GM19351 (cell line): Measurements from ENCODE around the gene WDR74.

Experiments used
- ATAC-seq: cut with Tn5 transposase; IDR thresholded peaks from one replicate; pipeline ENCODE4 v1.9.1; 2021; ENCODE audit warnings: mild to moderate bottlenecking, moderate library complexity; ENCODE audit not compliant: unreplicated experiment

WDR74 gene

DNA sequence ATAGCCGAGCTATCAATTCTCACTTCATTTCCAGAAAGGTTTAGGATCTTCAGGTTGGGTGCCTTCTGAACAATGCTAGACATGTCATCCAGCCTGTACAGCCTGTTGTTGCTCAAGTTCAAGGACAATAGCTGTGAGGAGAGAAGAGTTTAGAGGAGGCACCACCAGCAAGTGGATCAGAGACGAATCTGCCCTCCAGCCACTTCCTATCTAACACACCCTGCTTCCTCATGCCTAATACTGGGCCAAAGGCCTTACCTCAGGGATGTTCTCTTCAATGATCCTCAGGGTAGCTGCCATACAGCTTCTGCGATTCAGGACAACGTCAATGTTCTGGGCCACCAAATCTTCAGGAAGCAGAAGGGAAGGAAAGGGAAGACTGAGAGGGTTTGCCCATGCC is 38.3 kb downstream of the WDR74 start:
- no peak for ATAC-seq

DNA sequence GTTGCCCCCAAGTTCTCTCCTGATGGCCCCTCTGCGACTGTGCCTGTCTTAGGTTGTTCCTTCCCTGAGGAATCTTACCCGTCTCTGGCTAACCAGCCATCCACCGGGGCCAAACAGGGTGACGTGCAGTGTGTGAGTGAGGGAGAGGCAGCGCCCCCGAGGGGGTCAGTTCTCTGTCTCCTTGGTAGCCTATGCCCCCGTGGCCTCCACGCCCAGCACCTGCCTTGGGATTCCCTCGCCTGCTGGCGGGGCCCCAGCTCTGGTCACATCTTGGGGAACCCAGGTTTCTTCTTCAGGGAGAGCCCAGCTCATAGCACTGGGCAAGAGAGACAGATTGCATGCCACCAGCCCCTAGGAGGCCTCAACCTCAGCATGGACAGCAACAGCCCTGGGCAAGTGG is 39.9 kb downstream of the WDR74 start:
- no peak for ATAC-seq

DNA sequence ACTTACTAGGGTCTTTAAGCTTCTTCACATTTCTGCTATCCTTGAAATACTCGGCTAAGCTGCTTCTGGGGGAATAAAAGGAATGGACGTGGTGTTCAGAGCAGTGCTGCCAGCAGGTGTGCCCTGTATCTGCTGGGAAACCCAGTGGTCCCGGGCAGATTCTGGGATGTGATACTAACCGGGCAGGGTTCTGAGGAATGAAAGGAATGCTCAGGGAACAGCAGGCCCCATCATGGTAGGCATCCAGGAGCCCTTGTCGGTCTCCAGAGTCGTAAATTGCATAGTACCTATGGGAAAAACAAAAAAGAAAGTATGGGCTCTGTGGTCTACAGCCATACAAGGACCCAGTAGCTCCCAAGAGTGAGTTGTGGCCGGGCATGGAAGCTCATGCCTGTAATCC is 43.1 kb downstream of the WDR74 start:
- ATAC-seq, result no peak

DNA sequence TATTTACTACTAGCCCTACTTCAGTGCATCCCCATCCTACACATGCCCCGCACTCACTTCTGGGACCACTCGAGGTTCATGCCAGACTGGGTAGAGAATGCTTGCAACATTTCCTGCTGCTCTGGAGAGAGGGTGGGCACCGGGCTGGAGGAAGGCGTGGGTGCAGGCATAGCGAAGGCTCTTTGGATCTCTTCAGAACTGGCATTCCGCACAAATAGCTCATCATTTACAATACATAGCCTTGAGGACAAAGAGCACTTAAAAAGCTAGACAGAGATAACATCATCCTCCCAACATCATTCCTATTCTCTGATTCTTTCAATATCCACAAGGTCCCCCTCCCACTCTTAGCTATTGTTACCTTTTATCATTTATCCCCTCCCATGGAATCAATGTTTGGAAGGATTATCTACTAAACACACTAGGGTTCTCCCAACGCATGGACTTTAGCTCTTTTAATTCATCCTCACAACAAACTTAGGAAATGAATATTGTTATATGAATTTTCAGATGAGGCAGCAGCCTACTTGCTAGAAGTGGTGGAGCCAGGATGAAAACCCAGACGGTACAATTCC is 45.1 kb downstream of the WDR74 start:
- no peak for ATAC-seq

DNA sequence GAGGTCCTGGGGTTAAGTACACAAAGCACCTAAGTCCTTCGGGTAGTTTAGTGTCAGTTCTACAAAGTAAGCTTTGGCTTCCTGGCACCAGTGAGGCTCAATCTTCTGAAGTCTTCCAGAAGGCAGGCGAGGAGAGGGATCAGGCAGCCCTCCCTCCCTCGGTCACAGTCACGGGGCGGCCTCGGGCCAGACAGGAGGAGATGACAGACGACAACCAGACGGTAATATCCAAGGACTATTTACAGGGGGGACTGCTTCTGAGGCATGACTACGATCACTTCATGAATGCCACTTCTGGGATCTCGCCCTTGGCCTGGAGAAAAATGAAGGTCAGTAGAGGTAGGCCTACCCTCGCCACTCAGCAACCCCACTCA is 47.2 kb downstream of the WDR74 start:
- no peak for ATAC-seq

DNA sequence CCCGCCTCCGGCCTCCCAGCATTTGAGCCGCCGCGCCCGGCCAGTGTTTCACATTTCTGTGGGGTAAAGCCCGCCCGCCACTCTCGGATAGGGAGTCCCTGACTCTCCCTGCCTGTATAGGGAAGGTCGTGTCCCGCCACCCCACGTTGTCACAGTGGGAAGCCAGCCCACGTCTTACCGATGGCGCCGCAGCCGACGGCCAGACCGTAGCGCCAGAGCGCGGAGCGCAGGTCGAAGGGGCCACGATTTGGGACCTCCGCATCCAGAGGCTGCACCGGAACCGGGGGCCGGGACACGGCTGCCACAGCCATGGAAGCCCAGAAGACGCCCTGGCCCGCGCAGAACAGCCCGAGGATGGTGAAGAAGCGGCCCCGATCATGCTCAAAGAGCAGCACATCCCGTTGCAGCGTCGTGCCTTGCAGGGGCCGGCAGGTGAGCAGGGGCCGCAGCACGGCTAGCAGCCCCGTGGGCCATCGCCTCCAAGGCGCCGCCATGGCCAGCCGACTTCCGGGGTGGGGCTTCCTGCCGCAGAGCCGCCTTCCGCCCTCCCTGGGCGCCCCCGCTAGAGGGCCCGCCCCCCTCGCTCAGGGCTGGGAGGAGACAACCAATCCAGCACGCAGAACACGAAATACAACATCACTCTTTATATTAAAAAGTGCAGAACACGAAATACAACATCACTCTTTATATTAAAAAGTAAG is 47.7 kb downstream of the WDR74 start, which contains the start of gene TMEM223:
Gene TMEM223 (minus strand): TSS at position 506 of the 701 bp plus-strand sequence. CDS start 12 bp downstream, at position 494.
- peak; percentile 74 for ATAC-seq

DNA sequence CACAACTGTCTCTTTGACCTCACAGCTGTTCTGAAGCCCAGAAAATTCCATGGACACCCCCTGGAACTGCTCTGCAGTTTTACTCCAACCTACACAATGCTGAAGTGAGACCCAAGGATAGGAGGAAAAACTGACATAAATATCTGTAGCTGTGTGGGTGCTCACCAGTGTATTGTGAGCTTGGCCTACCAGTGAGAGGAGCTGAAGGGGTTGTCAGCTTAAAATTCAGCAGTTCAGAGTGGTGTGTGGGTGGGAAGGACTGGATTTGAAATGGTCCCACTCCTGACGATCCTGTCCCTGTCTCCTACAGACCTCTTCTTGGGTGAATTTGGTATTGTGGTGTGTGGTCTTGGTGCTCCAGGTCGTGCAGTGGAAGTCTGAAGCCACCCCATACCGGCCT is 49.8 kb downstream of the WDR74 start:
- ATAC-seq, result no peak

DNA sequence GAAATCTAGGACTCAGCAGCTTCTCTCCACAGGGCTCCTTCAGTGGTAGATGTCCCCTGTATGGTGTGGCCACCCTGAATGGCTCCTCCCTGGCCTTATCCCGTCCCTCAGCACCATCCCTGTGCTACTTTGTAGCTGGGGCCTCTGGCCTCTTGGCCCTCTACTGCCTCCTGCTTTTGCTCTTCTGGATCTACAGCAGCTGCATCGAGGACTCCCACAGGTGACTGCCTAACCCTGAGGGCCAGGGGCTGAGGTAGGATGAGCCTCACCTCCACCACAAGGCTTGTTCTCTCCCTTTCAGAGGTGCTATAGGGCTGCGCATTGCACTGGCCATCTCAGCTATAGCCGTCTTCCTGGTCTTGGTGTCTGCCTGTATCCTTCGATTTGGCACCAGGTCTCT is 50.4 kb downstream of the WDR74 start:
- ATAC-seq, result no peak

DNA sequence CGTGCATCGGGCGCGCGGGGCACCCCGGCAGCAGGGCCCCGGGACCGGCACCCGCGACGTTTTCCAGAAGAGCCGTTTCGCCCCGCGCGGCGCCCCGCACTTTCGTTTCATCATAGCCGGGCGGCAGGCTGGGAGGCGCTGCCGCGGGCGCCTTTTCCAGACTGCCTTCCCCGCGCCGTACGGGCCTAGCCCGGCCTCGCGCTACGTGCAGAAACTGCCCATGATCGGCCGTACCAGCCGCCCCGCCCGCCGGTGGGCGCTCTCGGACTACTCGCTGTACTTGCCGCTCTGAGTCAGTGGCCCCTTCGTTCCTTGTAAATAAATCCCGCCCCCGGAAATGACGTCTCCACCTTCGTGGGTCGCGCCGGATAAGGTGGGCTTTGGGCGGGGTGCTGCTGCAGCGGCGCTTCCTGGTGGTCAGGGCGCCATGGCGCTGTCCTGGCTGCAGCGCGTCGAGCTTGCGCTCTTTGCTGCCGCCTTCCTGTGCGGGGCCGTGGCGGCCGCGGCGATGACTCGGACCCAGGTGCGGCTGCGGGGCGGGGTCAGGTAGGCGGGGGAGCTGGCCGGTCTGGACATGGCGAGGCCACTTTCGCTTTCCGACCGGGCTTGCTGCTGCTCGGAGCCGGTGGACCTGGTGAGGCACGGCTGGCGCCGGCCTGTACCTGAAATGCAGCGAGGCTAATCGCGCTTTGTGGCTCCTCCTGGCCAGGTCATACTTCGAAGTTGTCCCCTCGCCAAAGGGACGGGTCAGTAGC is 52.2 kb downstream of the WDR74 start, which contains the start of gene TMEM179B:
Gene TMEM179B (plus strand): TSS at position 398 of the 755 bp plus-strand sequence. CDS start 30 bp downstream, at position 428.
- ATAC-seq, result peak; percentile 62

DNA sequence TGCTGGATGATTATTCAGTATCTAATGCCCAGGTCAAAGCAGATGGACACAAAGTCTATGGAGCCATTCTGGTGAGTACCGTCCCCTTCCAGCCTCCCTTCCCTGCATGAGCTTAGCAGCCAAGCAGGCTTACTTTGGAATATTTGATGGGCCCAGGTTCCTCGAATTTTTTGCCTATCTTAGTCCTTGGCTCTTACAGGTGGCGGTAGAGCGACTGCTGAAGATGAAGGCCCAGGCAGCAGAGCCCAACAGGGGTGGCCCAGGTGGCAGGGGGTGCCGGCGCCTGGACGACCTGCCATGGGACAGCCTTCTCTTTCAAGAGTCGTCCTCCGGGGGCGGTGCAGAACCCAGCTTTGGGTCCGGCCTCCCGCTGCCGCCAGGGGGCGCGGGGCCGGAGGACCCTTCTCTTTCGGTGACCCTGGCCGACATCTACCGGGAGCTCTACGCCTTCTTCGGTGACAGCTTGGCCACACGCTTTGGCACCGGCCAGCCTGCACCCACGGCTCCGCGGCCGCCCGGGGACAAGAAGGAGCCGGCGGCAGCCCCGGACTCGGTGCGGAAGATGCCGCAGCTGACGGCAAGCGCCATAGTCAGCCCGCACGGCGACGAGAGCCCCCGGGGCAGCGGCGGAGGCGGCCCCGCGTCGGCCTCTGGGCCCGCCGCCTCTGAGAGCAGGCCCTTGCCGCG is 52.9 kb downstream of the WDR74 start:
- peak; percentile 75 for ATAC-seq
